Endothelial cell (in vitro differentiated cells): Measurements from ENCODE around the gene HSD17B13. TPM values are rescaled to one million over a fixed set of nuclear protein-coding genes. Genes with fewer than 3 reads are reported as not detected.

ENCODE experiments used
- DNase-seq: peaks from one replicate; pipeline ENCODE4 v3.0.0; 2021; ENCODE audit warnings: low spot score
- H3K27ac Mint-ChIP-seq: one replicate; pipeline ENCODE4 v1.8.0; 2021; ENCODE audit warnings: mixed read lengths, inconsistent platforms; ENCODE audit not compliant: unreplicated experiment
- H3K27me3 Mint-ChIP-seq: one replicate; pipeline ENCODE4 v1.8.0; 2021; ENCODE audit warnings: mild to moderate bottlenecking, moderate library complexity, mixed read lengths, inconsistent platforms; ENCODE audit not compliant: unreplicated experiment
- H3K36me3 Mint-ChIP-seq: one replicate; pipeline ENCODE4 v1.8.0; 2021; ENCODE audit warnings: mild to moderate bottlenecking, low read depth, mixed read lengths, inconsistent platforms; ENCODE audit not compliant: unreplicated experiment
- H3K4me1 Mint-ChIP-seq: one replicate; pipeline ENCODE4 v1.8.0; 2021; ENCODE audit warnings: mild to moderate bottlenecking, mixed read lengths, inconsistent platforms; ENCODE audit not compliant: unreplicated experiment
- H3K4me3 Mint-ChIP-seq: one replicate; pipeline ENCODE4 v1.8.0; 2021; ENCODE audit warnings: mild to moderate bottlenecking, mixed read lengths, inconsistent platforms; ENCODE audit not compliant: unreplicated experiment
- H3K9me3 Mint-ChIP-seq: one replicate; pipeline ENCODE4 v1.8.0; 2021; ENCODE audit warnings: mixed read lengths, inconsistent platforms; ENCODE audit not compliant: unreplicated experiment
- long read RNA-seq: library from polyadenylated mRNA; unstranded; transcript quantifications from one replicate; pipeline ENCODE4 v2.0.0, GENCODE V29; 2020; ENCODE audit not compliant: unreplicated experiment
- total RNA-seq: library from RNA; stranded (reverse); fragmentation: NEBNext Ultra II Directional; extraction: Animal tissue kit (Norgen Biotek cat#: 25700); gene quantifications from one replicate; pipeline ENCODE4 v1.2.1, GENCODE V29; 2021; ENCODE audit not compliant: unreplicated experiment
- TF ChIP-seq, protein P1 (sequence below): fragments of 200-600 bp; sonication (generic); IDR thresholded peaks from one replicate; pipeline ENCODE4 v1.5.0; 2021; ENCODE audit warnings: antibody characterized with exemption; ENCODE audit not compliant: unreplicated experiment

Gene HSD17B13, protein sequence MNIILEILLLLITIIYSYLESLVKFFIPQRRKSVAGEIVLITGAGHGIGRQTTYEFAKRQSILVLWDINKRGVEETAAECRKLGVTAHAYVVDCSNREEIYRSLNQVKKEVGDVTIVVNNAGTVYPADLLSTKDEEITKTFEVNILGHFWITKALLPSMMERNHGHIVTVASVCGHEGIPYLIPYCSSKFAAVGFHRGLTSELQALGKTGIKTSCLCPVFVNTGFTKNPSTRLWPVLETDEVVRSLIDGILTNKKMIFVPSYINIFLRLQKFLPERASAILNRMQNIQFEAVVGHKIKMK
- total RNA-seq, result not detected
- long read RNA-seq, result 0 reads

DNA sequence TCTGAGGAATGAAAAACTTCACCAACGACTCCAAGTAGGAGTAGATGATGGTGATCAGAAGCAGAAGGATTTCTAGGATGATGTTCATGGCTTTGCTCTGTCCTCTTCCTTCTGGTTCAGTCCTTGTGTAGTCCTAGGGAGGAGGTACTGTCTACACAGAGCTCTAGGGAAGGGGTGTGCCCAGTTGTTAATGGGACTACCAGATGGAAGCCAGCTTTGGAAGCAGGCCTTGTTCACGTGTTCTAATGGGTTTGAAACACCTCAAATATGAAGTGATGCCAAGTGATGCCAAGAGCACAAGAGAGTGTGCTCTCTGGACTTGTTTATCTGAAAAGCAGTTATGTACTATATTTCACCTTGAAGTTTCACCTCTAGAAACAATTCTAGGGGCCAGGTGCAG lies at the start of gene HSD17B13:
TSS of gene HSD17B13 (minus strand) at position 129 of the 400 bp plus-strand sequence. CDS start at position 88, 41 bp downstream.
- peaks cover 2% of the 10 kb centered on the region for H3K27me3 Mint-ChIP-seq
- H3K4me3 Mint-ChIP-seq, result no peak within 1 kb of the TSS
- H3K9me3 Mint-ChIP-seq, result no peaks in the 10 kb centered on the region
- H3K36me3 Mint-ChIP-seq, result no peaks in the 10 kb centered on the region
- no peak for DNase-seq
- no peaks in the 10 kb centered on the region for H3K4me1 Mint-ChIP-seq
- TF ChIP-seq, protein P1, sequence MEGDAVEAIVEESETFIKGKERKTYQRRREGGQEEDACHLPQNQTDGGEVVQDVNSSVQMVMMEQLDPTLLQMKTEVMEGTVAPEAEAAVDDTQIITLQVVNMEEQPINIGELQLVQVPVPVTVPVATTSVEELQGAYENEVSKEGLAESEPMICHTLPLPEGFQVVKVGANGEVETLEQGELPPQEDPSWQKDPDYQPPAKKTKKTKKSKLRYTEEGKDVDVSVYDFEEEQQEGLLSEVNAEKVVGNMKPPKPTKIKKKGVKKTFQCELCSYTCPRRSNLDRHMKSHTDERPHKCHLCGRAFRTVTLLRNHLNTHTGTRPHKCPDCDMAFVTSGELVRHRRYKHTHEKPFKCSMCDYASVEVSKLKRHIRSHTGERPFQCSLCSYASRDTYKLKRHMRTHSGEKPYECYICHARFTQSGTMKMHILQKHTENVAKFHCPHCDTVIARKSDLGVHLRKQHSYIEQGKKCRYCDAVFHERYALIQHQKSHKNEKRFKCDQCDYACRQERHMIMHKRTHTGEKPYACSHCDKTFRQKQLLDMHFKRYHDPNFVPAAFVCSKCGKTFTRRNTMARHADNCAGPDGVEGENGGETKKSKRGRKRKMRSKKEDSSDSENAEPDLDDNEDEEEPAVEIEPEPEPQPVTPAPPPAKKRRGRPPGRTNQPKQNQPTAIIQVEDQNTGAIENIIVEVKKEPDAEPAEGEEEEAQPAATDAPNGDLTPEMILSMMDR, result no peak
- H3K27ac Mint-ChIP-seq, result no peak within 1 kb of the TSS

DNA sequence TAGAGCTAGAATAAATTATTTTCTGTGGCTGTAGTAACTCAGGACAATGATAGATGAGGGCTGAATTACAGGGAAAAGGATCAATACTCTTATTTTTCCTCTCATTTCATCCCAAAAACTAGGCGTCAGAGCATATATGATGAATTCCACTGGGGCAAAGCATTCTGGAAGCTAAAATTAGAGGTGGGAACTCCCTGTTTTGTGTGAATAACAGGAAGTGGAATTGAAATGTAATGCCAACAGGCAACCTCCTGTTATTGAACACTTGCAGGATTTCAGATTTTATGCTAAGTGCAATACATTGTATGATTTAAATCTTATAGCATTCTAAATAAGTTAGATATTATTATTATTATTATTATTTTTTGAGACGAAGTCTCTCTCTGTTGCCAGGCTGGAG lies 47.4 kb upstream of the HSD17B13 start:
- H3K9me3 Mint-ChIP-seq, result no peaks in the 10 kb centered on the region
- H3K27me3 Mint-ChIP-seq, result peaks cover 1% of the 10 kb centered on the region
- H3K27ac Mint-ChIP-seq, result peak overlapping the region; percentile 79
- H3K36me3 Mint-ChIP-seq, result peaks cover 29% of the 10 kb centered on the region
- H3K4me3 Mint-ChIP-seq, result no peak overlapping the region
- TF ChIP-seq, protein P1, result no peak
- DNase-seq, result no peak
- H3K4me1 Mint-ChIP-seq, result peaks cover 4% of the 10 kb centered on the region

DNA sequence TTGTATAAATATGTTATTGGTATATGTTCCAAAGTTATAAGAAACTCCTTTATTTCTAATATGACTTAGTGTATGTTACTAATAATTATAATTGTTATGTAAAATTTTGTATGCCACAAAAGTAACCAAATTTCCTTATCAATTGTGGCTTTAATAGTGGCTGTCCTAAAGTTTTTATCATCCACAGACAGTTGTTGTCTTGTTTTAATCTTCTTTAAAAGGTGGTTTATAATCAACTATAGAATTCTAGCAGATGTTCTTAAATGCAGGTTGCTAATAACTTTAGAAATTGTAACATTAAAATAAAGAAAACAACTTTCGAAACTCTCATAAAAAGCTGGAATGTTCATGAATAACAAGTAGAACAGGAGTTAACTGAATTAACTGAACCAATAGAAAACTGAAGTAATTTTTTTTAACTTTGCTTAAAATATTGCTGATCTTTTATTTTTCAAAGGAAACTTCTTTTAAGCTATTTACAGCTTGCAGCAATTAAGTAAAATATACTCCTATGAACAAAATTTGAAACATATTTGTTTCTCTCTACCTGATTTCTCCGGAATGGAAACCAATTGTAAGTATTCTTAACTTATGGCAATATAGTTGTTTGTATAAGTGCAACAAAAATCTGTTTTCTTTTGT lies 44.0 kb upstream of the HSD17B13 start:
- no peaks in the 10 kb centered on the region for H3K9me3 Mint-ChIP-seq
- DNase-seq, result no peak
- no peak overlapping the region for H3K4me3 Mint-ChIP-seq
- TF ChIP-seq, protein P1, result no peak
- H3K27me3 Mint-ChIP-seq, result peaks cover 1% of the 10 kb centered on the region
- H3K27ac Mint-ChIP-seq, result no peak overlapping the region
- peaks cover 32% of the 10 kb centered on the region for H3K36me3 Mint-ChIP-seq
- H3K4me1 Mint-ChIP-seq, result peaks cover 4% of the 10 kb centered on the region

DNA sequence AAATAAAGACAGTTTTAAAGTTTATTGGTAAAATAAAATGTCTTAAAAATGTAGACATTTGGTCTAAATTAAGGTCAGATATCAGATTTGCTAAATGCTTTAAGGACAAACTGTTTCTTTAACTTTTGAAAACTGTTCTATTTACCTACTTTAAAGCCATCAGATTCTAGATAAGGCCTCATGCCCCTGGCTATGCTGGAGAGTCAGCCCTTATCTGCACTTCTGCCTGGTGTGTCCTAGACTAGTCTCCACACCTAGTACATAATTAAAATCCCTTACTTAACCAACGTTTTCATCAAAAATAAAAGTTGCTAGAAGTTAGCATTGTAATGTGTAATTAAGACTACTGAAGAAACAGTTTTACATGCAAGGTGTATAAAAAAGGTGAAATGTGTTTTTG lies 42.7 kb upstream of the HSD17B13 start:
- H3K36me3 Mint-ChIP-seq, result peaks cover 27% of the 10 kb centered on the region
- TF ChIP-seq, protein P1, result no peak

DNA sequence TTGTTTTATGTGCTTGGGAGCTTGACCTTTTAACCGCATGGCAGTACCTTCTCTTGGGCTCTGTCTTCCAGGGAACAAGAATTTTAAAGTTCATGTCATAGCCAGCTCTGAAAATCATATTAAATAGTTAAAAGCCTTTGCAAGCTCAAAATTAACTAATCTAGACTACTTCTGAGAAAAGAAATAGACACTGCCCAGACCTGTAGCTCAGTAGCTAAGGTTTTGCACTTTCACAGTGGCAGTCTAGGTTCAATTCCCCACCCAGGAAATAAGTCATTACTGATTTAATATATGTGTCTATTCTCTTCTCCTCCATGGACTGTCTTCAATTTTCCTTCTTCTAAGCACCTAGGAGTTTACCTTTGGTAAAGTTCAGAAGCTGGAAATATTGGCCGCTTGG lies 40.9 kb upstream of the HSD17B13 start:
- TF ChIP-seq, protein P1, result no peak
- Mint-ChIP-seq H3K27me3 (peaks cover 1% of the 10 kb centered on the region), H3K9me3 (no peaks in the 10 kb centered on the region), H3K36me3 (peaks cover 25% of the 10 kb centered on the region), H3K4me3 (no peak overlapping the region), H3K27ac (no peak overlapping the region), H3K4me1 (no peaks in the 10 kb centered on the region)
- no peak for DNase-seq

More for the DNA sequence above, 42.7 kb upstream of the HSD17B13 start:
- Mint-ChIP-seq H3K4me3 (peak overlapping the region; percentile 19), H3K27ac (no peak overlapping the region), H3K27me3 (peaks cover 1% of the 10 kb centered on the region), H3K9me3 (no peaks in the 10 kb centered on the region), H3K4me1 (peaks cover 4% of the 10 kb centered on the region)
- DNase-seq, result no peak
